Right renal cortex interstitium (tissue), 3 donors: Measurements from ENCODE around the gene COG4. TPM values are rescaled to one million over a fixed set of nuclear protein-coding genes. Genes with fewer than 3 reads are reported as not detected.

ENCODE experiments used
- DNase-seq, 3 donors: peaks; one replicate each; pipeline ENCODE4 v3.0.0-alpha.2; 2013; ENCODE audit warnings: low read depth in 3 of 3, low spot score in 2 of 3
- polyA plus RNA-seq, 3 donors: library from polyadenylated mRNA; unstranded; fragments of 120-200 nt; gene quantifications; one replicate each; pipeline ENCODE4 v1.2.1, GENCODE V29; 2013; ENCODE audit not compliant: insufficient read length in 3 of 3

COG4 gene
- polyA plus RNA-seq, 3 donors: 65.5 to 67.9 (median 65.8) TPM

DNA sequence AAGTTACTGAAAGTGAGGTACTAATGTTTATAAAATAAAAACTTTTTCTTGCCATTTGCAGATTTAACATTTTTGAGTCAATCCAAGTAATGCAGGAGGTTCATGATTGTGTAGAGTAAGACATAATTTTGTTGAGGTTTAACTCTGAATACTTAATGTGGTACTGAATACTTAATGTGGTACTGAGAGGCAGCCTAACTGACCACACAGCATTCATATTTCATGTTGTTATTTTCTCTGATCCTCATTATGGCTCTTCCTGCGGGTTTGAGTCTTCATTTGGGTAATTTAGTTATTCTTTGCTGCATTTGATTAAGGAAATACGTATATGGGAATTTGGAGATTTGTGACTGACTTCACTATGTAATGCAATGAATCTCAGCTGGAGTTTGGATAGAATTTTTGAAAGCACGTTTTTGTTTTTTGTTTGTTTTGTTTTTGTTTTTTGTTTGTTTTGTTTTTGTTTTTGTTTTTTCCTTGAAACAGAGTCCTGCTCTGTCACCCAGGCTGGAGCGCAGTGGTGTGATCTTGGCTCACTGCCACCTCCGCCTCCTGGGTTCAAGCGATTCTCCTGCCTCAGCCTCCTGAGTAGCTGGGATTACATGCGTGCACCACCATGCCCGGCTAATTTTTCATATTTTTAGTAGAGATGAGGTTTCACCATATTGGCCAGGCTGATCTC lies 4.1 kb upstream of the COG4 start:
- DNase-seq: no peak

GRCh38 chr16:70526403-70526802 lies 3.0 kb upstream of the COG4 start:
- DNase-seq: no peak

GRCh38 chr16:70524399-70524825 lies 1.1 kb upstream of the COG4 start:
- peak in 1 of 3 donors; percentile 15 for DNase-seq

- DNase-seq: peak; percentile 57 to 83 (median 73)
Observed at GRCh38 chr16:70523743-70524398, 517 bp upstream of the COG4 start, which contains the start of gene SF3B3. Gene SF3B3 (plus strand): TSS chr16:70523816. CDS start chr16:70526657, 2,841 bp downstream.

- DNase-seq: no peak
Observed at GRCh38 chr16:70522216-70523075, 908 bp downstream of the COG4 start.

DNA sequence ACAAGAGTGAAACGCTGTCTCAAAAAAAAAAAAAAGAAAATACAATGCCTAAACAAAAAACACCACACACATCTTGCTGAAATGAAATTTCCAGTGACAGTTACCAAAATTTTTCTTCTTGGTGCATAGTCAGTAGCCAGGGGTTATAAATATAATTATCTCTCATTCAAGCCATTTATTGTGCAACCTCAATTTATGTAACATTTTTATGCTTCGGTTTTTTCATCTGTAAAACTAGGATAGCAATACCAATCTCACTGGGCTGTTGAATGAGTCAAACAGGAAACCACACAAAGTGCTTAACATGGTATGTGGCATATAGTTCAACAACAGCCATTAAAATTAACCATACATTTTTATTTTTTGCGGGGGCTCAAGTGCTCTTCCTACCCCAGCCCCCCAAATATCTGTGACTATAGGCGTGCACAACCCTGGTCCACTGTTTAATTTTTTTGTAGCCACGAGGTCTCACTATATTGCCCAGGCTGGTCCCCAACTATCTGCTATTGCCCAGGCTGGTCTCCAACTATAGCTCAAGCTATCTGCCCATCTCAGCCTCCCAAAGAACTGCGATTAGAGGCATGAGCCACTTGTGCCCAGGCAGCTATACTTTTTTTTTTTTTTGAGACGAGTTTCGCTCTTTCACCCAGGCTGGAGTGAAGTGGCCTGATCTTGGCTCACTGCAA lies 2.6 kb downstream of the COG4 start:
- DNase-seq: no peak

GRCh38 chr16:70512456-70512855 lies 10.9 kb downstream of the COG4 start:
- no peak for DNase-seq

DNA sequence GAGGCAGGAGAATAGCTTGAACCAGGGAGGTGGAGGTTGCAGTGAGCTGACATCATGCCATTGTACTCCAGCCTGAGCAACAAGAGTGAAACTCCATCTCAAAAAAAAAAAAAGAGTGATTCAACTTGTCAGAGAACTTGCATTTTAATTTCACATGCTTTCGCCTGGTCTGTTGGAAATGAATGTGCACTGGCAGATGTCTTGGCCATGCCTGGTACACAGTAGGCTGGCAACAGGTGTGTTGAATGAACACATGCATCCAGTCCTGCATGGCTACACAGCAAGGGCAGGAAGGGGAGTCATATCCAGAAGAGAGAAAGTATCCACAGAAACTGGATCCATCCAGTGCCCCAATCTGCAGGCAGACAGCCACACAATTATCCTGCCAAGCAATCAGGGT lies 11.5 kb downstream of the COG4 start:
- no peak for DNase-seq

GRCh38 chr16:70510216-70510615 lies 13.1 kb downstream of the COG4 start:
- DNase-seq: no peak

GRCh38 chr16:70508752-70509151 lies 14.6 kb downstream of the COG4 start:
- no peak for DNase-seq

DNA sequence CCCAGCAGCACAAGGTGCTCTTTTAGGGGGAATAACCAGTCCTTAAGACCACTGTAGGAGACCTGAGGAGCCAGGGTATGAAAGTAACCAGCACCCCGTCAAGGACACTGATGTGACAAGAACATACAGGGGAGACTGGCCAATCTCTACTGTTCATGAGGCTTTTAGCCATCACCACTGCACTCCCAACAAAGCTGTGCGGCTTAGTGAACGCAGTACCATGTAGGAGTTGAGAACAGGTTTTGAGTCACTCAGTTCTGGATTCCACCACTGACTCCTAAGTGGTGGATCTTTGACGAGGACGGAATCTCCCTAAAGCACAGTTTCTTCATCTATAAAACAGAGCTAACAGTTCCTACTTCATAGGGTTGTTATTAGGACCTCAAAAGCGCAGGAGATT lies 26.8 kb downstream of the COG4 start:
- DNase-seq: no peak

GRCh38 chr16:70495425-70496182 lies 27.8 kb downstream of the COG4 start:
- no peak for DNase-seq

DNA sequence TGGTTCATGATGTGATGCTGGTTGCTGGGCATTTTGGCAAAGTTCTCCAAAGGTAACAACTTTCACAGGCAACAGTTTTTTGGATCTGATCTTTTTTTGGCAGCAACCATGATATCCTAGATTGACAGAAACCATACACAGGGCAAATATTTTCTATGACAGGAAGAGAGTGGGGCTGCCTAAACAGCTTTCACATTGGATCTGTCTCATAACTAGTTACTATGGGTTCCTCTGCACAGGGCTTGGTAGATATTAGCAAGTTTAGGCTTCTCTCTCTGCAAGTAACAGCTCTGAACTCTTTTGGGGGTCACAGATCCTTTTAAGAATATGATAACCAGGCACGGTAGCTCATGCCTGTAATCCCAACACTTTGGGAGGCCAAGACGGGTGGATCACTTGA lies 28.6 kb downstream of the COG4 start:
- DNase-seq: no peak

DNA sequence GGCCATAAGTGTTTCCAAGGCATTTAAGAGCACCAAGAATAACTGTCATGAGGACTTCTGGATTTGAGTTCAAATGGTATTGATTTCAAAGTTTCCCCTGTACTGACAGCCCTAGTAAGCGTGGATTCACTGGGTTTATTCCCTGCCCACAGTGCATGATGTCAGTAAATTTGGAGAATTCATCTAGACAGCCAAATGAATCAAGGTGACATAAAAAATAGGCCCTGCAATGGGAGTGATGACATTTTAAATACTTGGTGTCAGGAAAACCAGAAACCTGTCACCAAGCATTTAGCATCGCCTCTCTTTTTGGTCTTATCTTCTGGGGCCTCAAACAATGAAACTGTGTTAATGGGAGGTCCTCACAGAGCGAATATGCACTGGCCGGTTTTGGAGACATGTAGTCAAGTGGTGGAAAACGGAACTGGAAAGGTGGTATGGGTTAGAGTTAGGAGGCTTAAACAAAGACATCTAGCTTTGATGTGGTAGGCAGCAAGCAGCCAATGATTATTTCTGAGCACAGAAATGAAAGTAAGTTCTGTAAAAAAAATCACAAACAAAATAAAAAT lies 29.1 kb downstream of the COG4 start:
- no peak for DNase-seq

- no peak for DNase-seq
Observed at GRCh38 chr16:70493802-70494201, 29.6 kb downstream of the COG4 start.

DNA sequence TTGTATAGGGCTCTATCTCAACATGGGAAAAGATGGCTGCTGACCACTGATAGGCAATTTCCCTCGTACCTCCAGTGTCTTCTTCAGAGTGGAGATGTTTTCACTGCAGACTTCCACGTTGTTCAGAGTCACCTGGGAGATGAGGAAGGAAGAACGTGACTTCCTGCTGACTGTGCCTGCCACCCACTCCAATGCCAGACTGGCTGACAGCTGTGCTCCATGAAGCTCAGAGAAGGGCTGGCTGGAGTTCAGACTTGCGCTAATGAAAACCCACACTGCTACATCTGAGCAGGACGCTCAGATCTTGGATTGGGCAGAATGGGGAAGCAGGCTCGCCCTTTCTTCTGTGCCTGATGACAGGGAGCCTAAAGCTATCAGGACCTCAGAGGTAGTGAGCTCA lies 33.1 kb downstream of the COG4 start:
- DNase-seq: no peak

DNA sequence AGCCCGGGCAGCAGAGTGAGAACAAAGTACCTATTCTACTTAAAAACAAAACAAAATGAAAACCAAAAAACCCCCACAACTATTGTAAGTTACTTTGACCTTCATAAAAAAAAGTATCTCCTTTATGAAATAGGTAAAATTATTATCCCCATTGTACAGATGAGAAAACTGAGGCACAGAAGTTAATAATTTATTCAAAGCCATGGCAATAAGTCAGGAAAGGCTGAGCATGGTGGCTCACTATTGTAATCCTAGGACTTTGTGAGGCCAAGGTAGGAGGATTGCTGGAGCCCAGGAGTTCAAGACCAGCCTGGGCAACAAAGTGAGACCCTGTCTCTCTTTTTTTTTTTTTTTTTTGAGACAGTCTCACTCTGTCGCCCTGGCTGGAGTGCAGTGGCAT lies 38.5 kb downstream of the COG4 start:
- DNase-seq: no peak

GRCh38 chr16:70483426-70483825 lies 39.9 kb downstream of the COG4 start:
- DNase-seq: no peak

DNA sequence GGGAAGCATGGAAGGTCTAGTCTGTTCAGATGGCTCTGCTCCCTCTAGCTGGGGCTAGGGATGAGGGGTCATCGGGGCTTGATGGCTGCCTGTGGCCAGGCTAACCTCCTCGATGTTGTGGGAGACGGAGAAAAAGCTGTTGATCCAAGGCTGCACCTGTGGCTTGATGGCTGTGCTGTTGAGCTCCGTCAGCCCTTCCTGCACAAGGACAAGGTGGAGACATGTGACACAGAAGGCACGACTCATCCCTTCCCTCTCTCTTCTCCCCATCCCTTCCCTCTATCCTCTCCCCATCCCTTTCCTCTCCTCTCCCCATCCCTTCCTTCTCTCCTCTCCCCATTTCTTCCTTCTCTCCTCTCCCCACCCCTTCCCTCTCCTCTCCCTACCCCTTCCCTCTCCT lies 40.7 kb downstream of the COG4 start:
- DNase-seq: no peak
